Upper lobe of left lung (tissue), 6 donors: ENCODE data around the gene SNX21. TPM values are rescaled to one million over a fixed set of nuclear protein-coding genes. Genes with fewer than 3 reads are reported as not detected.

Source experiments
- ATAC-seq, 2 donors: fragments of 200-7000 bp; cut with Tn5 transposase; one replicate each; pipeline ENCODE4 v1.9.1; 2022; ENCODE audit warnings: mild to moderate bottlenecking in 2 of 2, moderate library complexity in 2 of 2; ENCODE audit not compliant: low FRiP score in 2 of 2
- DNase-seq, 2 donors: peaks; one replicate each; pipeline ENCODE4 v3.0.0-alpha.2; 2019 to 2020
- H3K27ac ChIP-seq, 4 donors: fragments of 200-600 bp; sonication (generic); one replicate each; pipeline ENCODE4 v1.5.1; 2016 to 2019
- H3K27me3 ChIP-seq, 4 donors: fragments of 200-600 bp; sonication (generic); one replicate each; pipeline ENCODE4 v1.5.1; 2017 to 2019
- H3K36me3 ChIP-seq, 4 donors: fragments of 200-600 bp; sonication (generic); one replicate each; pipeline ENCODE4 v1.5.1; 2016 to 2019
- H3K4me1 ChIP-seq, 4 donors: fragments of 200-600 bp; sonication (generic); one replicate each; pipeline ENCODE4 v1.5.1; 2018 to 2019
- H3K4me3 ChIP-seq, 4 donors: fragments of 200-600 bp; sonication (generic); one replicate each; pipeline ENCODE4 v1.5.1; 2017 to 2019; ENCODE audit warnings: mild to moderate bottlenecking in 2 of 4, moderate library complexity in 1 of 4
- H3K9me3 ChIP-seq, 4 donors: fragments of 200-600 bp; sonication (generic); one replicate each; pipeline ENCODE4 v1.5.1; 2018 to 2019
- EP300 ChIP-seq, 4 donors: sonication (generic); formaldehyde crosslinking; IDR thresholded peaks; one replicate each; pipeline ENCODE4 v1.5.1; 2017; ENCODE audit warnings: antibody characterized with exemption in 4 of 4, control low read depth in 2 of 4
- POLR2A ChIP-seq, 4 donors: fragments of 450-650 bp; IDR thresholded peaks; one replicate each; pipeline ENCODE4 v1.5.1; 2016 to 2017; ENCODE audit warnings: antibody characterized with exemption in 4 of 4, mild to moderate bottlenecking in 2 of 4
- POLR2AphosphoS5 ChIP-seq, 2 donors: sonication (generic); formaldehyde crosslinking; IDR thresholded peaks; one replicate each; pipeline ENCODE4 v1.5.1; 2017; ENCODE audit warnings: antibody characterized with exemption in 2 of 2
- WGBS, 2 donors: methylation state at CpG; one replicate each; pipeline ENCODE4 v1.1.5; 2017 to 2018; 5-methylcytosine and 5-hydroxymethylcytosine counted together
- total RNA-seq, 6 donors: library from RNA; depleted of rRNA in 4 of 6; stranded (reverse); fragments of >200 nt in 4 of 6; gene quantifications; one replicate each; pipeline versions ENCODE4 v1.1.0 to v1.2.1, GENCODE V29; 2016 to 2021
- TF ChIP-seq, protein P1 (sequence below), 6 experiments: fragments of 450-650 bp in 4 of 6; fragments of 200-600 bp in 2 of 6; sonication (generic) in 2 of 6; IDR thresholded peaks; one replicate each; pipeline ENCODE4 v1.5.1; 2016 to 2019; ENCODE audit warnings: antibody characterized with exemption in 6 of 6
- donor health status: DM: no; HTN: no; CAD: no; lungs with moderate emphysema.
- donor health status: DM: no; HTN: yes; CAD: no; lungs with severe emphysema.

The SNX21 gene
- total RNA-seq, 6 donors from 2014 or later = 23.9 to 117 (median 52.9) TPM

DNA sequence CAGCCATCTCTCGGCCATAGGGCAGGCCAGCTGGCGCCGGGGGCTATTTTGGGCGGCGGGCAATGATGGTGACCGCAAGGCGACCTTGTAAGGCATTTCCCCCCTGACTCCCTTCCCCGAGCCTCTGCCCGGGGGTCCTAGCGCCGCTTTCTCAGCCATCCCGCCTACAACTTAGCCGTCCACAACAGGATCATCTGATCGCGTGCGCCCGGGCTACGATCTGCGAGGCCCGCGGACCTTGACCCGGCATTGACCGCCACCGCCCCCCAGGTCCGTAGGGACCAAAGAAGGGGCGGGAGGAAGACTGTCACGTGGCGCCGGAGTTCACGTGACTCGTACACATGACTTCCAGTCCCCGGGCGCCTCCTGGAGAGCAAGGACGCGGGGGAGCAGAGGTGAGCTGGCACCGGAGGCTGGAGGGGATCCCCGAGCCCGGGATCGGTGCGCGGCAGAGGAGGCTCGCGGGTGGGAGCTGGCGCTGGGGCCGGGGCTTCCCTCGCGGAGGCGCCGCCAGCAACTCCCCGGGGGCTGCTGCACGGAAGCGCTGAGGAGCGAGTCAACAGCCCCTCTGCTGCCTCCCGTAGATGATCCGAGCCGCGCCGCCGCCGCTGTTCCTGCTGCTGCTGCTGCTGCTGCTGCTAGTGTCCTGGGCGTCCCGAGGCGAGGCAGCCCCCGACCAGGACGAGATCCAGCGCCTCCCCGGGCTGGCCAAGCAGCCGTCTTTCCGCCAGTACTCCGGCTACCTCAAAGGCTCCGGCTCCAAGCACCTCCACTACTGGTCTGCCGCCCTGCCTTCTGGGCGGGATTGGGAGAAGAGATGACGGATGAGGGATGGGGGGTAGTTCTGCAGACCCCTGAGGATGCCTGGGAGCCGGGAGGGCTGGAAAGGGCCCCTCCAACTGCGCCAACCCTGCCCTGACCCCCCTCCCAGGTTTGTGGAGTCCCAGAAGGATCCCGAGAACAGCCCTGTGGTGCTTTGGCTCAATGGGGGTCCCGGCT lies 57.7 kb downstream of the SNX21 start, which contains the start of the genes CTSA and NEURL2:
Gene CTSA (plus strand): TSS at position 351 of the 999 bp plus-strand sequence. CDS start 234 bp downstream, at position 585.
Gene NEURL2 (minus strand): TSS at position 224 of the 999 bp plus-strand sequence. CDS start 217 bp downstream, at position 7.
- Histone ChIP-seq H3K27ac (peak within 1 kb of the TSS; percentile 59 to 91 (median 80)), H3K4me3 (peak within 1 kb of the TSS; percentile 71 to 96 (median 90)), H3K9me3 (no peaks in the 10 kb centered on the region), H3K36me3 (peaks cover 11 to 45% (median 35%) of the 10 kb centered on the region in 4 donors), H3K4me1 (peaks cover 23 to 35% (median 28%) of the 10 kb centered on the region in 4 donors), H3K27me3 (no peaks in the 10 kb centered on the region)
- 4 to 20% methylated on average over 3 to 46 of the region's 78 CpGs for WGBS, 2 donors
- DNase-seq (peak; percentile 92 to 95), ATAC-seq (peak; percentile 86 to 92)
- TF ChIP-seq POLR2AphosphoS5 (IDR thresholded peaks at IDR 0.05) = peak; percentile 91 to 93
- TF ChIP-seq, protein P1, sequence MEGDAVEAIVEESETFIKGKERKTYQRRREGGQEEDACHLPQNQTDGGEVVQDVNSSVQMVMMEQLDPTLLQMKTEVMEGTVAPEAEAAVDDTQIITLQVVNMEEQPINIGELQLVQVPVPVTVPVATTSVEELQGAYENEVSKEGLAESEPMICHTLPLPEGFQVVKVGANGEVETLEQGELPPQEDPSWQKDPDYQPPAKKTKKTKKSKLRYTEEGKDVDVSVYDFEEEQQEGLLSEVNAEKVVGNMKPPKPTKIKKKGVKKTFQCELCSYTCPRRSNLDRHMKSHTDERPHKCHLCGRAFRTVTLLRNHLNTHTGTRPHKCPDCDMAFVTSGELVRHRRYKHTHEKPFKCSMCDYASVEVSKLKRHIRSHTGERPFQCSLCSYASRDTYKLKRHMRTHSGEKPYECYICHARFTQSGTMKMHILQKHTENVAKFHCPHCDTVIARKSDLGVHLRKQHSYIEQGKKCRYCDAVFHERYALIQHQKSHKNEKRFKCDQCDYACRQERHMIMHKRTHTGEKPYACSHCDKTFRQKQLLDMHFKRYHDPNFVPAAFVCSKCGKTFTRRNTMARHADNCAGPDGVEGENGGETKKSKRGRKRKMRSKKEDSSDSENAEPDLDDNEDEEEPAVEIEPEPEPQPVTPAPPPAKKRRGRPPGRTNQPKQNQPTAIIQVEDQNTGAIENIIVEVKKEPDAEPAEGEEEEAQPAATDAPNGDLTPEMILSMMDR (IDR thresholded peaks at IDR 0.05) = peak in 1 of 6 experiments; percentile 15
- peak in 1 of 4 donors; percentile 84 for TF ChIP-seq EP300 (IDR thresholded peaks at IDR 0.05)
- peak in 3 of 4 donors; percentile 43 to 82 (median 64) for TF ChIP-seq POLR2A (IDR thresholded peaks at IDR 0.05)

DNA sequence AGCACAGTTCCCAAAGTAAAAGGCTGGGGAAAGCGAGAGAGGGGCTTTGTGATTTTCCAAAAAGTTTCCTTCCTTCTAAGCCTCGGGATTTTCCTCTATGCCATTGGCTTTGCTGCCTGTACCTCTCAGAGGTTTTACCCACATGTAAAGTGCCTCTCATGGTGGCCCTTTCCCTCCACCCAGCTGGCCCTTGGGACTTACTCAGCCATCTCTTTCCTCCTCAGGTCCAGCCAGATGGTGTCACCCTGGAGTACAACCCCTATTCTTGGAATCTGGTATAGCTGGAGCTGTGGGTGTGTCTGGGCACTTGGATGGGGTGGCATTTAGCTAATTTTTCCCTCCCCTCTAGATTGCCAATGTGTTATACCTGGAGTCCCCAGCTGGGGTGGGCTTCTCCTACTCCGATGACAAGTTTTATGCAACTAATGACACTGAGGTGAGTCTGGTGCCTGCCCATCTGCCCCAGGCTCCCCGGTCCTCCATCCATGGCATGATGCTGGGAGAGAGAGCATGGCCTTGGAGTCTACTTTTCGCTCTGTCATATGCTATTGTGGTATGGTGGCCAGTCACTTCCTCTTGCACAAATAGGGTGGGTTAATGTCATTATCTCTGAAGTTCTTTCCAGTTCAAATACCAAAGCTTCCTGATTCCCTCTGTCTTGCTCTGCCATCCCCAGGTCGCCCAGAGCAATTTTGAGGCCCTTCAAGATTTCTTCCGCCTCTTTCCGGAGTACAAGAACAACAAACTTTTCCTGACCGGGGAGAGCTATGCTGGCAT lies 58.6 kb downstream of the SNX21 start:
- H3K4me1 ChIP-seq = peaks cover 23 to 35% (median 28%) of the 10 kb centered on the region in 4 donors
- no peaks in the 10 kb centered on the region for H3K9me3 ChIP-seq
- H3K27ac ChIP-seq = peak overlapping the region; percentile 59 to 91 (median 80)
- H3K27me3 ChIP-seq = no peaks in the 10 kb centered on the region
- peak in 1 of 2 donors; percentile 40 for DNase-seq
- 79 to 81% methylated on average over 9 of the region's 9 CpGs for WGBS, 2 donors
- ATAC-seq = no peak
- peaks cover 16 to 46% (median 41%) of the 10 kb centered on the region in 4 donors for H3K36me3 ChIP-seq
- TF ChIP-seq POLR2AphosphoS5 (IDR thresholded peaks at IDR 0.05) = no peak
- TF ChIP-seq POLR2A (IDR thresholded peaks at IDR 0.05) = no peak
- TF ChIP-seq, protein P1 (IDR thresholded peaks at IDR 0.05) = no peak
- peak overlapping the region in 3 of 4 donors; percentile 90 to 96 (median 90) for H3K4me3 ChIP-seq

Other genes with a start within 250 kb of the SNX21 start
- gene WFDC10A, start 204.1 kb upstream of the SNX21 start, total RNA-seq = not detected
- gene WFDC9, start 202.5 kb upstream of the SNX21 start, total RNA-seq = not detected
- not detected for gene WFDC11, start 163.6 kb upstream of the SNX21 start, total RNA-seq
- not detected for gene WFDC13, start 131.8 kb upstream of the SNX21 start, total RNA-seq
- 1 to 10 TPM in 4 of 6 donors, not detected in 2; 1.1 to 9.4 (median 1.6) TPM for gene WFDC10B, start 128.8 kb upstream of the SNX21 start, total RNA-seq
- gene SPINT4, start 111.5 kb upstream of the SNX21 start, total RNA-seq = not detected
- gene WFDC3, start 41.9 kb upstream of the SNX21 start, total RNA-seq = 1 to 10 TPM in 4 of 6 donors, under 1 TPM in 1, not detected in 1; 1.00 to 7.1 (median 2.4) TPM
- 10 to 100 TPM; 36.8 to 61.8 (median 46.5) TPM for gene DNTTIP1, start 41.8 kb upstream of the SNX21 start, total RNA-seq
- 10 to 100 TPM in 1 of 6 donors, 1 to 10 TPM in 3, not detected in 2; 1.1 to 12.5 (median 3.5) TPM for gene UBE2C, start 21.2 kb upstream of the SNX21 start, total RNA-seq
- 1 to 10 TPM in 1 of 6 donors, under 1 TPM in 2, not detected in 3; 0.37 to 1.1 (median 0.80) TPM for gene TNNC2, start 6.5 kb upstream of the SNX21 start, total RNA-seq
- gene ACOT8, start 23.6 kb downstream of the SNX21 start, total RNA-seq = 10 to 100 TPM; 23.9 to 46.8 (median 31.5) TPM
- gene ZSWIM3, start 23.8 kb downstream of the SNX21 start, total RNA-seq = 1 to 10 TPM; 2.4 to 7.3 (median 3.9) TPM
- gene ZSWIM1, start 47.4 kb downstream of the SNX21 start, total RNA-seq = 1 to 10 TPM; 4.2 to 9.7 (median 8.6) TPM
- 10 to 100 TPM in 1 of 6 donors, 1 to 10 TPM in 5; 1.3 to 11.5 (median 1.6) TPM for gene SPATA25, start 53.8 kb downstream of the SNX21 start, total RNA-seq
- gene NEURL2, start 57.4 kb downstream of the SNX21 start, total RNA-seq = 10 to 100 TPM in 1 of 6 donors, 1 to 10 TPM in 5; 3.9 to 31.4 (median 5.5) TPM
- gene CTSA, start 57.5 kb downstream of the SNX21 start, total RNA-seq = 100 to 1,000 TPM; 109 to 176 (median 155) TPM
- gene PLTP, start 78.4 kb downstream of the SNX21 start, total RNA-seq = 100 to 1,000 TPM in 2 of 6 donors, 10 to 100 TPM in 4; 28.9 to 169 (median 57.8) TPM
- gene PCIF1, start 100.9 kb downstream of the SNX21 start, total RNA-seq = 10 to 100 TPM; 41.7 to 59.7 (median 47.1) TPM
- 10 to 100 TPM; 17.4 to 41.9 (median 23.0) TPM for gene ZNF335, start 138.4 kb downstream of the SNX21 start, total RNA-seq
- 10 to 100 TPM in 4 of 6 donors, 1 to 10 TPM in 2; 4.2 to 20.8 (median 14.2) TPM for gene MMP9, start 175.1 kb downstream of the SNX21 start, total RNA-seq
- 1 to 10 TPM in 1 of 6 donors, under 1 TPM in 1, not detected in 4; 0.69 to 1.3 TPM for gene SLC12A5, start 195.4 kb downstream of the SNX21 start, total RNA-seq